Endothelial cell (in vitro differentiated cells): ENCODE results near the gene BTBD16. TPM values are rescaled to one million over a fixed set of nuclear protein-coding genes. Genes with fewer than 3 reads are reported as not detected.

Experiments used
- DNase-seq: peaks from one replicate; pipeline ENCODE4 v3.0.0; 2021; ENCODE audit warnings: low spot score
- H3K27ac Mint-ChIP-seq: one replicate; pipeline ENCODE4 v1.8.0; 2021; ENCODE audit warnings: mixed read lengths, inconsistent platforms; ENCODE audit not compliant: unreplicated experiment
- H3K27me3 Mint-ChIP-seq: one replicate; pipeline ENCODE4 v1.8.0; 2021; ENCODE audit warnings: mild to moderate bottlenecking, moderate library complexity, mixed read lengths, inconsistent platforms; ENCODE audit not compliant: unreplicated experiment
- H3K36me3 Mint-ChIP-seq: one replicate; pipeline ENCODE4 v1.8.0; 2021; ENCODE audit warnings: mild to moderate bottlenecking, low read depth, mixed read lengths, inconsistent platforms; ENCODE audit not compliant: unreplicated experiment
- H3K4me1 Mint-ChIP-seq: one replicate; pipeline ENCODE4 v1.8.0; 2021; ENCODE audit warnings: mild to moderate bottlenecking, mixed read lengths, inconsistent platforms; ENCODE audit not compliant: unreplicated experiment
- H3K4me3 Mint-ChIP-seq: one replicate; pipeline ENCODE4 v1.8.0; 2021; ENCODE audit warnings: mild to moderate bottlenecking, mixed read lengths, inconsistent platforms; ENCODE audit not compliant: unreplicated experiment
- H3K9me3 Mint-ChIP-seq: one replicate; pipeline ENCODE4 v1.8.0; 2021; ENCODE audit warnings: mixed read lengths, inconsistent platforms; ENCODE audit not compliant: unreplicated experiment
- total RNA-seq: library from RNA; stranded (reverse); fragmentation: NEBNext Ultra II Directional; extraction: Animal tissue kit (Norgen Biotek cat#: 25700); gene quantifications from one replicate; pipeline ENCODE4 v1.2.1, GENCODE V29; 2021; ENCODE audit not compliant: unreplicated experiment
- TF ChIP-seq, protein P1 (sequence below): fragments of 200-600 bp; sonication (generic); IDR thresholded peaks from one replicate; pipeline ENCODE4 v1.5.0; 2021; ENCODE audit warnings: antibody characterized with exemption; ENCODE audit not compliant: unreplicated experiment

The BTBD16 gene
- total RNA-seq, 1 donor from 2014 or later = 0.23 TPM

GRCh38 chr10:122329416-122329815, 58.3 kb downstream of the BTBD16 start:
- Mint-ChIP-seq H3K27ac (no peak overlapping the region), H3K4me1 (no peaks in the 10 kb centered on the region), H3K9me3 (no peaks in the 10 kb centered on the region), H3K4me3 (no peak overlapping the region), H3K27me3 (peaks cover 4% of the 10 kb centered on the region), H3K36me3 (no peaks in the 10 kb centered on the region)
- TF ChIP-seq, protein P1, sequence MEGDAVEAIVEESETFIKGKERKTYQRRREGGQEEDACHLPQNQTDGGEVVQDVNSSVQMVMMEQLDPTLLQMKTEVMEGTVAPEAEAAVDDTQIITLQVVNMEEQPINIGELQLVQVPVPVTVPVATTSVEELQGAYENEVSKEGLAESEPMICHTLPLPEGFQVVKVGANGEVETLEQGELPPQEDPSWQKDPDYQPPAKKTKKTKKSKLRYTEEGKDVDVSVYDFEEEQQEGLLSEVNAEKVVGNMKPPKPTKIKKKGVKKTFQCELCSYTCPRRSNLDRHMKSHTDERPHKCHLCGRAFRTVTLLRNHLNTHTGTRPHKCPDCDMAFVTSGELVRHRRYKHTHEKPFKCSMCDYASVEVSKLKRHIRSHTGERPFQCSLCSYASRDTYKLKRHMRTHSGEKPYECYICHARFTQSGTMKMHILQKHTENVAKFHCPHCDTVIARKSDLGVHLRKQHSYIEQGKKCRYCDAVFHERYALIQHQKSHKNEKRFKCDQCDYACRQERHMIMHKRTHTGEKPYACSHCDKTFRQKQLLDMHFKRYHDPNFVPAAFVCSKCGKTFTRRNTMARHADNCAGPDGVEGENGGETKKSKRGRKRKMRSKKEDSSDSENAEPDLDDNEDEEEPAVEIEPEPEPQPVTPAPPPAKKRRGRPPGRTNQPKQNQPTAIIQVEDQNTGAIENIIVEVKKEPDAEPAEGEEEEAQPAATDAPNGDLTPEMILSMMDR = no peak
- no peak for DNase-seq

GRCh38 chr10:122331100-122331499, 60.0 kb downstream of the BTBD16 start:
- Mint-ChIP-seq H3K27ac (no peak overlapping the region), H3K36me3 (no peaks in the 10 kb centered on the region), H3K9me3 (no peaks in the 10 kb centered on the region), H3K4me3 (no peak overlapping the region), H3K27me3 (peaks cover 4% of the 10 kb centered on the region), H3K4me1 (no peaks in the 10 kb centered on the region)
- DNase-seq = no peak
- TF ChIP-seq, protein P1 = no peak

DNA sequence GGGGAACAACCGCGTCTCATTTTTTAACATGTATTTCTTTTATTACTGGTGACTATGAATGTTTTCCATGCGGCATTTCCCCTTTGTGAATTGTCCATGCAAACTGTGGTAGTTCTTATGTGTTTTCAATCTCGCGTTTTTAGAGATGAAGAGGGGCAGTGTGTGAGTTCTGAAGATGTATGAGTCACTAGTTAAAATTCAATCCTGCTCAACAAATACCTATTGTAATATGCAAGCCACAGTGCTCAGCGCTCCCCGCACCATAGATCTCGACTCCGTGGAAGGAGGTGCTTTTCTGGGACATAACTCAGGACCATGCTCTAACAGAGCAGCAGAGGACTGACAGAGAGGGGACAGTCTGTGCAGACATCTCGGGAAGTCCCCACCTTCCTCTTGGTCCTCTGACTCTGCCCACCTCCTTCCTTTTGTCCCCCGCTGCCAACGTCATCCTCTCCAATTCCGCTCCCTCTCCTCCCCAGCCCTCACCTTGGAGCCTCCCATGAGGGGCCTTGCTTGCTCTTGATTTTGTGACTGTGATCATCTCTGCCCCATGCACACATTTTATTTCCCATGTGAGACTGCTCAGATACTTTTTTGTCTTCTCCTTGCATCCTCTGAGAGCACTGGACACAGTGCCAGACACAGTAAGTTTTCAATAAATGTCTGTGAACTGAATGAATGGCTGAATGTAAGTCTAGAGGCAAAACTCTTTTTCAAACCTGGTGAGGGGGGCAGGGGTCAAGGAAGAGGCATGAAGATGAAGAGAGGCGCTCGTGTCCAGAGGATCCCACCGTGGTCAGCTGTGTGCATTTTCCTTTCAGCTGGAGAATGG, 60.7 kb downstream of the BTBD16 start:
- DNase-seq = no peak
- no peaks in the 10 kb centered on the region for H3K36me3 Mint-ChIP-seq
- H3K9me3 Mint-ChIP-seq = no peaks in the 10 kb centered on the region
- TF ChIP-seq, protein P1 = no peak
- peaks cover 4% of the 10 kb centered on the region for H3K27me3 Mint-ChIP-seq
- H3K27ac Mint-ChIP-seq = no peak overlapping the region
- H3K4me3 Mint-ChIP-seq = no peak overlapping the region
- no peaks in the 10 kb centered on the region for H3K4me1 Mint-ChIP-seq

DNA sequence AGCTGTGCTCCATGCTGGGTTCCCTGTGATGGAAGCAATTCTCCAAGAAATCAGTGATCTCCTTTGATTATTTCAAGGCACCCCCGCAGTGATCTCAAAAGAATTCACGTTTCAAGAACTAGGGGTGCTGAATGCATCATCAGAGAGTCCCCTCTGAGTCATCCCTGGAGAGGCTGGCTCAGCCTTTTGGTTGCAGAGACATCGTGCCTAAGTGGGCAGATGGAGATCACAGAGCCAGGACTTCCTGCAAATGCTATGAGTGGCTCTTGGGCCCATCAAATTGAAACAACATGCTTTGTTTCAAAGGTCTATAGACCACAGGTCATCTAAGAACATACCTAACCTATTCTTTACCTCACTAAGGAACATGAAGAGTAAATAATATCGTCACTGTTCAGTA, 61.9 kb downstream of the BTBD16 start:
- peaks cover 5% of the 10 kb centered on the region for H3K27me3 Mint-ChIP-seq
- no peaks in the 10 kb centered on the region for H3K4me1 Mint-ChIP-seq
- no peaks in the 10 kb centered on the region for H3K36me3 Mint-ChIP-seq
- no peak overlapping the region for H3K27ac Mint-ChIP-seq
- no peak for DNase-seq
- TF ChIP-seq, protein P1 = no peak
- H3K9me3 Mint-ChIP-seq = no peaks in the 10 kb centered on the region
- no peak overlapping the region for H3K4me3 Mint-ChIP-seq

DNA sequence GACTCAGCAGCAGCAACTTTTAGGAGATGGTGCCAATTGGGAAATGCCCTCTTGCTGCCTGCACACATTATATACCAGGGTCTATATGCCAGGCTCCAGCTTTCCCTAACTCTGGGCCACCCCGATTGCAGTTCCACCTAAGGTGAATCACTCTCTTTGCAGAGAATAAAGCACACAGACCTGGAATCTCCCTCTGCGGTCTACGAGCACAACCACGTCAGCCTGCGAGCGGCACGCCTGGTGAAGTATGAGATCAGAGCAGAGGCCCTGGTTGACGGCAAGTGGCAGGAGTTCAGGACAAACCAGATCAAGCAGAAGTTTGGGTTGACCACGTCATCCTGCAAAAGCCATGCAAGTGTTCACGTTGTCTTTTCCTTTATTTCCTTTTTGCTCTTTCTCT, 65.2 kb downstream of the BTBD16 start:
- DNase-seq = no peak
- Mint-ChIP-seq H3K4me3 (no peak overlapping the region), H3K9me3 (no peaks in the 10 kb centered on the region), H3K36me3 (no peaks in the 10 kb centered on the region), H3K27ac (no peak overlapping the region), H3K27me3 (peaks cover 5% of the 10 kb centered on the region), H3K4me1 (peaks cover 4% of the 10 kb centered on the region)
- TF ChIP-seq, protein P1 = no peak
